GM12878 (cell line): ENCODE data around the gene MAST3. TPM values are rescaled to one million over a fixed set of nuclear protein-coding genes. Genes with fewer than 3 reads are reported as not detected.

ENCODE experiments used
- ATAC-seq: fragments of 200-7000 bp; cut with Tn5 transposase; 3 replicates; pipeline ENCODE4 v1.9.1; 2020; ENCODE audit warnings: mild to moderate bottlenecking, moderate library complexity
- BruUV-seq: library from RNA; stranded (reverse); fragments of 400-500 nt; replicated peaks from 2 replicates; lab custom pipeline; 2021; lab: Mats Ljungman, UMichigan
- CTCF ChIA-PET: fragments of 300-600 bp; sonication (Branson Sonifier 250); formaldehyde crosslinking; extraction: SDS; loops from one replicate; lab custom pipeline; 2021; ENCODE audit warnings: inconsistent platforms; lab: Yijun Ruan, JAX
- POLR2A ChIA-PET: fragments of 350-600 bp; formaldehyde crosslinking; extraction: SDS; loops from one replicate; lab custom pipeline; 2021; ENCODE audit warnings: inconsistent platforms; lab: Charles Lee
- RAD21 ChIA-PET: fragments of 300-600 bp; sonication (Branson Sonifier 250); formaldehyde crosslinking; loops from one replicate; lab custom pipeline; 2023; ENCODE audit warnings: antibody characterized with exemption; ENCODE audit not compliant: unreplicated experiment; lab: Charles Lee
- SMC1A ChIA-PET: fragments of 300-600 bp; sonication (Branson Sonifier 250); formaldehyde crosslinking; loops from one replicate; lab custom pipeline; 2023; ENCODE audit not compliant: unreplicated experiment, uncharacterized antibody; lab: Charles Lee
- DNase-seq: peaks from one replicate; pipeline ENCODE4 v3.0.0-alpha.2; 2011; ENCODE audit warnings: low read depth, low spot score
- FAIRE-seq: peaks from 3 replicates; lab custom pipeline; 2011; peaks lifted over from hg19 to GRCh38; lab: Jason Lieb, UNC
- H2AFZ ChIP-seq: 2 replicates; pipeline ENCODE4 v1.6.0; 2011; ENCODE audit warnings: low read depth, low read length, control low read depth; ENCODE audit not compliant: control insufficient read depth
- H3K27ac ChIP-seq: 2 replicates; pipeline ENCODE4 v1.5.1; 2011; ENCODE audit warnings: control low read depth; ENCODE audit not compliant: control insufficient read depth, insufficient read depth
- H3K27me3 ChIP-seq, 2 experiments: replicated peaks in 1 of 2; 2 replicates each; pipeline versions ENCODE4 v1.6.0 to v1.6.1; 2011; ENCODE audit warnings: low read length in 1 of 2; ENCODE audit not compliant: control insufficient read depth in 2 of 2, insufficient read depth in 2 of 2
- H3K36me3 ChIP-seq, 2 experiments: 2 replicates each; pipeline ENCODE4 v1.5.1; 2011; ENCODE audit warnings: low read length in 1 of 2; ENCODE audit not compliant: control insufficient read depth in 2 of 2, insufficient read depth in 2 of 2
- H3K4me1 ChIP-seq: 2 replicates; pipeline ENCODE4 v1.6.1; 2011; ENCODE audit warnings: mild to moderate bottlenecking, low read length, moderate library complexity, mixed read lengths; ENCODE audit not compliant: control insufficient read depth, insufficient read depth
- H3K4me2 ChIP-seq: 2 replicates; pipeline ENCODE4 v1.6.0; 2011; ENCODE audit warnings: control low read depth; ENCODE audit not compliant: control insufficient read depth, insufficient read depth
- H3K4me3 ChIP-seq: fragments of 200-600 bp; sonication (generic); 2 replicates; pipeline ENCODE4 v1.5.1; 2016
- H3K79me2 ChIP-seq: 2 replicates; pipeline ENCODE4 v1.6.0; 2011; ENCODE audit warnings: low read length; ENCODE audit not compliant: control insufficient read depth, insufficient read depth
- H3K9ac ChIP-seq: 2 replicates; pipeline ENCODE4 v1.8.0; 2011; ENCODE audit warnings: low read length, control low read depth, mixed read lengths; ENCODE audit not compliant: control insufficient read depth, insufficient read depth
- H3K9me3 ChIP-seq: replicated peaks from 3 replicates; pipeline ENCODE4 v1.5.1; 2011; ENCODE audit warnings: mild to moderate bottlenecking, low read length; ENCODE audit not compliant: control insufficient read depth, insufficient read depth
- H4K20me1 ChIP-seq: 2 replicates; pipeline ENCODE4 v1.6.0; 2011; ENCODE audit not compliant: control insufficient read depth, insufficient read depth
- CBX5 ChIP-seq: sonication (generic); IDR thresholded peaks from 2 replicates; pipeline ENCODE4 v1.6.1; 2016; ENCODE audit warnings: low read depth, moderate library complexity, mild to moderate bottlenecking, inconsistent platforms
- CHD2 ChIP-seq: IDR thresholded peaks from 2 replicates; pipeline ENCODE4 v1.6.1; 2011; ENCODE audit warnings: low read depth, low read length, improper control_type of control experiment, borderline replicate concordance
- CREM ChIP-seq: IDR thresholded peaks from 2 replicates; pipeline ENCODE4 v1.6.1; 2014; ENCODE audit warnings: antibody characterized with exemption, low read depth
- GATAD2B ChIP-seq: fragments of 450-650 bp; conservative IDR thresholded peaks from 2 replicates; pipeline ENCODE4 v1.6.1; 2017; ENCODE audit warnings: low read depth, mild to moderate bottlenecking, moderate library complexity
- MTA2 ChIP-seq: fragments of 450-650 bp; IDR thresholded peaks from 2 replicates; pipeline ENCODE4 v1.6.1; 2016; ENCODE audit warnings: low read depth, mild to moderate bottlenecking, moderate library complexity
- NFYA ChIP-seq: IDR thresholded peaks from 2 replicates; pipeline ENCODE4 v1.6.1; 2011; ENCODE audit warnings: low read depth, mild to moderate bottlenecking, low read length, improper control_type of control experiment, borderline replicate concordance
- RELA ChIP-seq: fragments of 450-650 bp; IDR thresholded peaks from 2 replicates; pipeline ENCODE4 v1.8.0; 2014; ENCODE audit warnings: borderline replicate concordance; ENCODE audit not compliant: partially characterized antibody
- SMARCA5 ChIP-seq: fragments of 450-650 bp; IDR thresholded peaks from 2 replicates; pipeline ENCODE4 v1.6.1; 2017; ENCODE audit warnings: mild to moderate bottlenecking
- STAT1 ChIP-seq: fragments of 450-650 bp; conservative IDR thresholded peaks from 2 replicates; pipeline ENCODE4 v1.6.1; 2014; ENCODE audit warnings: antibody characterized with exemption, mild to moderate bottlenecking
- ZNF274 ChIP-seq: IDR thresholded peaks from one replicate; pipeline ENCODE4 v1.8.0; 2011; ENCODE audit not compliant: insufficient read length, insufficient read depth
- ZNF384 ChIP-seq: IDR thresholded peaks from 2 replicates; pipeline ENCODE4 v1.6.1; 2012; ENCODE audit warnings: low read depth, mild to moderate bottlenecking, low read length, improper control_type of control experiment, borderline replicate concordance
- WGBS: methylation state at CpG from one replicate; pipeline ENCODE4 v1.1.6; 2016; ENCODE audit warnings: low lambda C conversion rate; ENCODE audit not compliant: insufficient replicate concordance, insufficient coverage; ENCODE audit errors: missing lambda C conversion rate; 5-methylcytosine and 5-hydroxymethylcytosine counted together
- in situ Hi-C: fragments of 300-500 bp; cut with MboI; formaldehyde crosslinking; loops from 9 replicates; pipeline ENCODE4 v1.14.3; 2018; ENCODE audit warnings: mixed read lengths
- intact Hi-C: fragments of 100-400 bp; cut with micrococcal nuclease; formaldehyde crosslinking; loops from one replicate; pipeline ENCODE4 v1.14.2; 2022; ENCODE audit not compliant: unreplicated experiment
- polyA plus RNA-seq, 11 experiments: library from polyadenylated mRNA; depleted of rRNA in 4 of 11; unstranded in 6 of 11; stranded (reverse) in 5 of 11; fragments of >200 nt; fragmentation: Nextera tagmentation in 4 of 11; fragmentation: Illumina TruSeq in 1 of 11; extraction: Ambion mirVana in 4 of 11; extraction: Trizol in 1 of 11; gene quantifications; 1 replicate in 1 of 11; 2 replicates in 10 of 11; pipeline versions ENCODE4 v1.2.1 to v1.2.3, GENCODE V29; 2011 to 2016; ENCODE audit warnings: inconsistent platforms in 2 of 11, missing spikeins in 2 of 11, low read depth in 1 of 11
- total RNA-seq, 4 experiments: library from RNA; depleted of rRNA in 3 of 4; stranded (reverse); fragments of >200 nt in 3 of 4; fragmentation: Illumina TruSeq in 1 of 4; extraction: Trizol in 1 of 4; gene quantifications; 2 replicates each; pipeline versions ENCODE4 v1.2.1 to v1.2.3, GENCODE V29; 2013 to 2021
- TF ChIP-seq, protein P1 (sequence below): IDR thresholded peaks from 2 replicates; pipeline ENCODE4 v1.6.1; 2012; ENCODE audit warnings: low read length, inconsistent platforms
- TF ChIP-seq, protein P2 (sequence below): fragments of 450-650 bp; IDR thresholded peaks from 2 replicates; pipeline ENCODE4 v1.6.1; 2017; ENCODE audit warnings: mild to moderate bottlenecking, low read depth, inconsistent platforms; ENCODE audit not compliant: poor library complexity, severe bottlenecking
- TF ChIP-seq, protein P3 (sequence below): fragments of 450-650 bp; IDR thresholded peaks from 2 replicates; pipeline ENCODE4 v1.6.1; 2017; ENCODE audit warnings: mild to moderate bottlenecking, moderate library complexity

Gene MAST3
- total and polyA plus RNA-seq, 10 of the 15 experiments (the other 5 are each of a cell fraction or from before 2014, with no cell fraction given): 3.0 to 22.2 (median 7.5) TPM

DNA sequence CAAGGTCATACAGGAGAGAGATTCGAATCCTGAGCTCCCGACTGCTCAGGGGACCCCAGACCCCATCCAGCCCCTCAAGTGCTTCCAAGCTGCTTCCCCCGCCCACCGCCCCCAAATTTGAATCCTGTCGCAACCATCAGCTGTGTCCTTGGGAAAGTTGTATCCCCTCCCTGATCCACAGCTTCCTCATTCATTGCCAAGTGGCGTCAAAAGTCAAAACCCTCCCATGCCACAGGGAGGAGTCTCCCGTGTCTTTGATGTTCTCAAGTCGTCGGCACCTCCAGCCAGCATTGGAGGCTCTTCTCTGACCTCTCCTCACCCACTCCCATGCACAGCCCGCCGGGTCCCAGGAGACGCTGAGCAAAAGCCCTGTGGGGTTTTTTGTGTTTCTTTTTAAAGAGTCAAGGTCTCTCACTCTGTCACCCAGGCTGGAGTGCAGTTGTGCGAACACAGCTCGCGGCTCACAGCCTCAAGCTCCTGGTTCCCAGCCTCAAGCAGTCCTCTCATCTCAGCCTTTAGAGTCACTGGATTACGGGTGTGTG is 73.2 kb downstream of the MAST3 start:
- no TSS peak for BruUV-seq
- Histone ChIP-seq H3K79me2 (peaks cover 22% of the 10 kb centered on the region), H2AFZ (peak overlapping the region; percentile 24; the same call in 1 of the 2 replicates), H3K27ac (peak overlapping the region; percentile 79), H3K9me3 (no peaks in the 10 kb centered on the region), H3K36me3 (peaks cover 0 to 8% of the 10 kb centered on the region in 2 experiments; a peak in 3 of 4 replicates), H3K9ac (peak overlapping the region; percentile 65), H3K4me1 (peaks cover 55% of the 10 kb centered on the region), H3K4me3 (no peak overlapping the region), H3K27me3 (no peaks in the 10 kb centered on the region), H4K20me1 (no peaks in the 10 kb centered on the region), H3K4me2 (peak overlapping the region; percentile 85)
- DNase-seq (peak; percentile 90), ATAC-seq (peak; percentile 38), FAIRE-seq (peak; percentile 54)
- ChIA-PET RAD21 (interaction anchor here (0.7 to 3.2 kb wide), 22 partner anchors 10 to 203 kb away, joined by 3 to 29 read pairs (median 5); partner anchors contain the start of genes IL12RB1, JUND, MAST3 and MPV17L2), SMC1A (interaction anchor here (0.7 to 2.3 kb wide), 12 partner anchors 11 to 81 kb away, joined by 3 to 20 read pairs (median 5); partner anchors contain the start of genes MAST3, MPV17L2 and PIK3R2), POLR2A (interaction anchor here (0.5 to 3.0 kb wide), 23 partner anchors 9 to 1584 kb away, joined by 3 to 24 read pairs (median 4); partner anchors contain the start of genes JAK3, JUND, MAST3 and MPV17L2), CTCF (interaction anchor here (0.6 to 2.0 kb wide), 15 partner anchors 9 to 703 kb away, joined by 3 to 9 read pairs (median 4); partner anchors contain the start of gene MAST3)
- intact Hi-C loops (loop anchor here (5.0 kb wide), 2 partner anchors 73 to 223 kb away; partner anchors contain the start of gene MAST3), in situ Hi-C loops (no loop called here)
- 5% methylated on average over 16 of the region's 16 CpGs for WGBS
- TF ChIP-seq ZNF274: no peak
- peak; percentile 47; the same call in 1 of the 2 replicates for TF ChIP-seq CREM
- peak; percentile 68; the same call in 1 of the 2 replicates for TF ChIP-seq STAT1
- peak; percentile 100 for TF ChIP-seq GATAD2B
- TF ChIP-seq NFYA: no peak
- TF ChIP-seq MTA2: 0 out of 2 replicates have a peak, but pooled peaks have one; percentile 47
- TF ChIP-seq, protein P1, sequence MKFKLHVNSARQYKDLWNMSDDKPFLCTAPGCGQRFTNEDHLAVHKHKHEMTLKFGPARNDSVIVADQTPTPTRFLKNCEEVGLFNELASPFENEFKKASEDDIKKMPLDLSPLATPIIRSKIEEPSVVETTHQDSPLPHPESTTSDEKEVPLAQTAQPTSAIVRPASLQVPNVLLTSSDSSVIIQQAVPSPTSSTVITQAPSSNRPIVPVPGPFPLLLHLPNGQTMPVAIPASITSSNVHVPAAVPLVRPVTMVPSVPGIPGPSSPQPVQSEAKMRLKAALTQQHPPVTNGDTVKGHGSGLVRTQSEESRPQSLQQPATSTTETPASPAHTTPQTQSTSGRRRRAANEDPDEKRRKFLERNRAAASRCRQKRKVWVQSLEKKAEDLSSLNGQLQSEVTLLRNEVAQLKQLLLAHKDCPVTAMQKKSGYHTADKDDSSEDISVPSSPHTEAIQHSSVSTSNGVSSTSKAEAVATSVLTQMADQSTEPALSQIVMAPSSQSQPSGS: peak; percentile 75
- TF ChIP-seq, protein P2, sequence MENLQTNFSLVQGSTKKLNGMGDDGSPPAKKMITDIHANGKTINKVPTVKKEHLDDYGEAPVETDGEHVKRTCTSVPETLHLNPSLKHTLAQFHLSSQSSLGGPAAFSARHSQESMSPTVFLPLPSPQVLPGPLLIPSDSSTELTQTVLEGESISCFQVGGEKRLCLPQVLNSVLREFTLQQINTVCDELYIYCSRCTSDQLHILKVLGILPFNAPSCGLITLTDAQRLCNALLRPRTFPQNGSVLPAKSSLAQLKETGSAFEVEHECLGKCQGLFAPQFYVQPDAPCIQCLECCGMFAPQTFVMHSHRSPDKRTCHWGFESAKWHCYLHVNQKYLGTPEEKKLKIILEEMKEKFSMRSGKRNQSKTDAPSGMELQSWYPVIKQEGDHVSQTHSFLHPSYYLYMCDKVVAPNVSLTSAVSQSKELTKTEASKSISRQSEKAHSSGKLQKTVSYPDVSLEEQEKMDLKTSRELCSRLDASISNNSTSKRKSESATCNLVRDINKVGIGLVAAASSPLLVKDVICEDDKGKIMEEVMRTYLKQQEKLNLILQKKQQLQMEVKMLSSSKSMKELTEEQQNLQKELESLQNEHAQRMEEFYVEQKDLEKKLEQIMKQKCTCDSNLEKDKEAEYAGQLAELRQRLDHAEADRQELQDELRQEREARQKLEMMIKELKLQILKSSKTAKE: peak; percentile 83
- TF ChIP-seq, protein P3, sequence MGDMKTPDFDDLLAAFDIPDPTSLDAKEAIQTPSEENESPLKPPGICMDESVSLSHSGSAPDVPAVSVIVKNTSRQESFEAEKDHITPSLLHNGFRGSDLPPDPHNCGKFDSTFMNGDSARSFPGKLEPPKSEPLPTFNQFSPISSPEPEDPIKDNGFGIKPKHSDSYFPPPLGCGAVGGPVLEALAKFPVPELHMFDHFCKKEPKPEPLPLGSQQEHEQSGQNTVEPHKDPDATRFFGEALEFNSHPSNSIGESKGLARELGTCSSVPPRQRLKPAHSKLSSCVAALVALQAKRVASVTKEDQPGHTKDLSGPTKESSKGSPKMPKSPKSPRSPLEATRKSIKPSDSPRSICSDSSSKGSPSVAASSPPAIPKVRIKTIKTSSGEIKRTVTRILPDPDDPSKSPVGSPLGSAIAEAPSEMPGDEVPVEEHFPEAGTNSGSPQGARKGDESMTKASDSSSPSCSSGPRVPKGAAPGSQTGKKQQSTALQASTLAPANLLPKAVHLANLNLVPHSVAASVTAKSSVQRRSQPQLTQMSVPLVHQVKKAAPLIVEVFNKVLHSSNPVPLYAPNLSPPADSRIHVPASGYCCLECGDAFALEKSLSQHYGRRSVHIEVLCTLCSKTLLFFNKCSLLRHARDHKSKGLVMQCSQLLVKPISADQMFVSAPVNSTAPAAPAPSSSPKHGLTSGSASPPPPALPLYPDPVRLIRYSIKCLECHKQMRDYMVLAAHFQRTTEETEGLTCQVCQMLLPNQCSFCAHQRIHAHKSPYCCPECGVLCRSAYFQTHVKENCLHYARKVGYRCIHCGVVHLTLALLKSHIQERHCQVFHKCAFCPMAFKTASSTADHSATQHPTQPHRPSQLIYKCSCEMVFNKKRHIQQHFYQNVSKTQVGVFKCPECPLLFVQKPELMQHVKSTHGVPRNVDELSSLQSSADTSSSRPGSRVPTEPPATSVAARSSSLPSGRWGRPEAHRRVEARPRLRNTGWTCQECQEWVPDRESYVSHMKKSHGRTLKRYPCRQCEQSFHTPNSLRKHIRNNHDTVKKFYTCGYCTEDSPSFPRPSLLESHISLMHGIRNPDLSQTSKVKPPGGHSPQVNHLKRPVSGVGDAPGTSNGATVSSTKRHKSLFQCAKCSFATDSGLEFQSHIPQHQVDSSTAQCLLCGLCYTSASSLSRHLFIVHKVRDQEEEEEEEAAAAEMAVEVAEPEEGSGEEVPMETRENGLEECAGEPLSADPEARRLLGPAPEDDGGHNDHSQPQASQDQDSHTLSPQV: peak; percentile 77; the same call in 1 of the 2 replicates
- no peak for TF ChIP-seq CBX5
- peak; percentile 47 for TF ChIP-seq RELA
- TF ChIP-seq CHD2: 0 out of 2 replicates have a peak, but pooled peaks have one; percentile 38
- peak; percentile 66; the same call in 1 of the 2 replicates for TF ChIP-seq SMARCA5
- TF ChIP-seq ZNF384: no peak
